RPMI8226 (cell line): ENCODE results near the gene PHLDA2.

ENCODE experiments used
- DNase-seq: peaks from one replicate; pipeline ENCODE4 v3.0.0-alpha.2; 2015

The PHLDA2 gene

GRCh38 chr11:2892215-2892966 is 36.8 kb downstream of the PHLDA2 start:
- peak; percentile 59 for DNase-seq

- DNase-seq, result peak; percentile 57
These were observed 37.6 kb downstream of the PHLDA2 start for GRCh38 chr11:2891326-2892214.

- DNase-seq, result no peak
These were observed 38.5 kb downstream of the PHLDA2 start for GRCh38 chr11:2890466-2891294.

GRCh38 chr11:2889362-2890273 is 39.6 kb downstream of the PHLDA2 start:
- DNase-seq, result no peak

GRCh38 chr11:2888266-2888968 is 40.8 kb downstream of the PHLDA2 start:
- peak; percentile 81 for DNase-seq

- DNase-seq, result no peak
These were observed 41.6 kb downstream of the PHLDA2 start for GRCh38 chr11:2887515-2888195.

GRCh38 chr11:2886936-2887335 is 42.3 kb downstream of the PHLDA2 start:
- DNase-seq, result no peak

- peak; percentile 23 for DNase-seq
These were observed 42.9 kb downstream of the PHLDA2 start for GRCh38 chr11:2886191-2886894.

- peak; percentile 86 for DNase-seq
These were observed 43.5 kb downstream of the PHLDA2 start, which contains the start of gene CDKN1C for GRCh38 chr11:2885678-2886081. Gene CDKN1C (minus strand): TSS chr11:2885775. CDS start chr11:2885456, 319 bp downstream.

GRCh38 chr11:2885017-2885677 is 44.1 kb downstream of the PHLDA2 start:
- peak; percentile 73 for DNase-seq

GRCh38 chr11:2883979-2884815 is 45.0 kb downstream of the PHLDA2 start:
- DNase-seq, result peak; percentile 52

- no peak for DNase-seq
These were observed 45.6 kb downstream of the PHLDA2 start for GRCh38 chr11:2883640-2883978.

GRCh38 chr11:2882396-2883110 is 46.7 kb downstream of the PHLDA2 start:
- DNase-seq, result no peak

- DNase-seq, result no peak
These were observed 47.2 kb downstream of the PHLDA2 start for GRCh38 chr11:2881981-2882375.

- DNase-seq, result no peak
These were observed 47.9 kb downstream of the PHLDA2 start for GRCh38 chr11:2881076-2881980.

GRCh38 chr11:2880646-2881045 is 48.6 kb downstream of the PHLDA2 start:
- no peak for DNase-seq

- no peak for DNase-seq
These were observed 50.4 kb downstream of the PHLDA2 start for GRCh38 chr11:2878782-2879181.
